Psoas muscle (tissue), 8 donors: Measurements from ENCODE around the gene EFTUD2. TPM values are rescaled to one million over a fixed set of nuclear protein-coding genes. Genes with fewer than 3 reads are reported as not detected.

Experiments used
- ATAC-seq, 4 donors: fragments of 200-7000 bp; cut with Tn5 transposase; one replicate each; pipeline ENCODE4 v1.9.1; 2020; ENCODE audit warnings: moderate library complexity in 3 of 4, mild to moderate bottlenecking in 2 of 4
- DNase-seq, 2 donors: peaks; one replicate each; pipeline ENCODE4 v3.0.0-alpha.2; 2020
- H3K27ac ChIP-seq: fragments of 200-600 bp; one replicate; pipeline ENCODE4 v1.8.0; 2022
- H3K27me3 ChIP-seq, 3 donors: fragments of 200-600 bp in 1 of 3; one replicate each; pipeline versions ENCODE4 v1.6.1 to v1.8.0; 2013 to 2022; ENCODE audit warnings: low read length in 2 of 3, mild to moderate bottlenecking in 2 of 3, moderate library complexity in 1 of 3; ENCODE audit not compliant: insufficient read depth in 3 of 3
- H3K36me3 ChIP-seq, 2 donors: fragments of 200-600 bp in 1 of 2; one replicate each; pipeline versions ENCODE4 v1.6.1 to v1.8.0; 2013 to 2022; ENCODE audit warnings: low read depth in 1 of 2, mild to moderate bottlenecking in 1 of 2, moderate library complexity in 1 of 2; ENCODE audit not compliant: insufficient read depth in 1 of 2
- H3K4me1 ChIP-seq: fragments of 200-600 bp; one replicate; pipeline ENCODE4 v1.8.0; 2022
- H3K4me3 ChIP-seq: fragments of 200-600 bp; one replicate; pipeline ENCODE4 v1.8.0; 2022; ENCODE audit warnings: mild to moderate bottlenecking
- H3K9me3 ChIP-seq: fragments of 200-600 bp; one replicate; pipeline ENCODE4 v1.8.0; 2022
- CTCF ChIP-seq: fragments of 200-600 bp; IDR thresholded peaks from one replicate; pipeline ENCODE4 v1.8.0; 2022; ENCODE audit warnings: antibody characterized with exemption
- WGBS, 3 donors: extraction: QIAGEN DNeasy Blood & Tissue Kit; methylation state at CpG; one replicate each; pipeline versions ENCODE4 v1.1.6 to v1.1.7; 2013; 5-methylcytosine and 5-hydroxymethylcytosine counted together
- intact Hi-C, 2 donors: fragments of 100-400 bp; cut with DNase I; formaldehyde crosslinking; loops; one replicate each; pipeline versions ENCODE4 v1.11.0 to v1.14.2; 2022
- polyA plus RNA-seq, 3 donors: library from polyadenylated mRNA; stranded (reverse); fragments of 200-250 nt; gene quantifications; one replicate each; pipeline ENCODE4 v1.2.3, GENCODE V29; 2013
- total RNA-seq, 4 donors: library from RNA; stranded (reverse); fragmentation: NEBNext Ultra II Directional in 2 of 4; extraction: Animal tissue kit (Norgen Biotek cat#: 25700) in 2 of 4; gene quantifications; one replicate each; pipeline versions ENCODE4 v1.2.1 to v1.2.4, GENCODE V29; 2021 to 2023
- donor health status: healthy with polysubstance abuse.
- donor health status: DM: no; HTN: no; CAD: no; lungs with moderate emphysema.
- donor health status: Bipolar disorder and iron deficiency.
- donor health status: healthy.
- donor health status: DM: yes; HTN: yes; CAD: no.
- donor health status: DM: no; HTN: no; CAD: no.
- donor health status: DM: no; HTN: no; CAD: no.
- donor health status: DM: yes; HTN: yes; CAD: no.

Gene EFTUD2
- total and polyA plus RNA-seq, 7 donors: 46.0 to 114 (median 102) TPM

GRCh38 chr17:44922746-44923470 is 23.7 kb upstream of the EFTUD2 start:
- Histone ChIP-seq H3K9me3 (no peaks in the 10 kb centered on the region), H3K36me3 (no peaks in the 10 kb centered on the region), H3K27me3 (no peaks in the 10 kb centered on the region), H3K4me3 (no peak overlapping the region), H3K4me1 (no peaks in the 10 kb centered on the region), H3K27ac (no peak overlapping the region)
- no peak for TF ChIP-seq CTCF
- WGBS, 3 donors: 54 to 68% (median 61%) methylated on average over 15 to 19 of the region's 19 CpGs
- DNase-seq (no peak), ATAC-seq (no peak)
- intact Hi-C loops: loop anchor here in 1 of 2 donors (5.0 to 10.0 kb wide), 2 partner anchors 209 to 272 kb away; partner anchors contain the start of gene PLCD3

- H3K4me3 ChIP-seq: no peak overlapping the region
Measured at GRCh38 chr17:44922136-44922535, 22.9 kb upstream of the EFTUD2 start.

GRCh38 chr17:44921122-44921882 is 22.1 kb upstream of the EFTUD2 start:
- no peaks in the 10 kb centered on the region for H3K36me3 ChIP-seq
- H3K4me3 ChIP-seq: no peak overlapping the region
- WGBS, 3 donors: 61 to 69% (median 62%) methylated on average over 11 of the region's 11 CpGs
- no peaks in the 10 kb centered on the region for H3K9me3 ChIP-seq
- H3K27me3 ChIP-seq: no peaks in the 10 kb centered on the region
- no peaks in the 10 kb centered on the region for H3K4me1 ChIP-seq
- DNase-seq (no peak), ATAC-seq (no peak)
- no peak overlapping the region for H3K27ac ChIP-seq
- TF ChIP-seq CTCF: no peak
- intact Hi-C loops: loop anchor here (2.0 to 10.0 kb wide), 4 partner anchors 99 to 273 kb away; partner anchors contain the start of gene PLCD3 (in 2 of the 2)

More at GRCh38 chr17:44922136-44922535, 22.9 kb upstream of the EFTUD2 start:
- Histone ChIP-seq H3K4me1 (no peaks in the 10 kb centered on the region), H3K9me3 (no peaks in the 10 kb centered on the region), H3K36me3 (no peaks in the 10 kb centered on the region), H3K27ac (no peak overlapping the region), H3K27me3 (no peaks in the 10 kb centered on the region)
- no peak for DNase-seq
- no peak for ATAC-seq
- TF ChIP-seq CTCF: no peak
- WGBS, 3 donors: 80 to 87% (median 80%) methylated on average over 6 of the region's 6 CpGs
- intact Hi-C loops: loop anchor here in 1 of 2 donors (5.0 to 10.0 kb wide), 2 partner anchors 210 to 273 kb away; partner anchors contain the start of gene PLCD3

- H3K27ac ChIP-seq: no peak overlapping the region
- DNase-seq (no peak), ATAC-seq (no peak)
- H3K4me1 ChIP-seq: no peaks in the 10 kb centered on the region
- H3K36me3 ChIP-seq: no peaks in the 10 kb centered on the region
- no peaks in the 10 kb centered on the region for H3K27me3 ChIP-seq
- H3K4me3 ChIP-seq: no peak overlapping the region
- no peak for TF ChIP-seq CTCF
- intact Hi-C loops: loop anchor here (1.0 to 10.0 kb wide), 7 partner anchors 98 to 274 kb away; partner anchors contain the start of gene PLCD3 (in 2 of the 2)
- WGBS, 3 donors: 59 to 69% (median 65%) methylated on average over 7 of the region's 7 CpGs
- no peaks in the 10 kb centered on the region for H3K9me3 ChIP-seq
Measured at GRCh38 chr17:44920565-44920940, 21.3 kb upstream of the EFTUD2 start.
